ENCODE results near the gene DOC2B. TPM values are rescaled to one million over a fixed set of nuclear protein-coding genes. Genes with fewer than 3 reads are reported as not detected.
"Not testable (repeated sequence)": the region's sequence is repeated elsewhere in the genome, so short reads cannot be mapped to it uniquely, and the experiment has no call there.

DOC2B gene
- total RNA-seq, 1 donor from 2014 or later, result 0.11 TPM

DNA sequence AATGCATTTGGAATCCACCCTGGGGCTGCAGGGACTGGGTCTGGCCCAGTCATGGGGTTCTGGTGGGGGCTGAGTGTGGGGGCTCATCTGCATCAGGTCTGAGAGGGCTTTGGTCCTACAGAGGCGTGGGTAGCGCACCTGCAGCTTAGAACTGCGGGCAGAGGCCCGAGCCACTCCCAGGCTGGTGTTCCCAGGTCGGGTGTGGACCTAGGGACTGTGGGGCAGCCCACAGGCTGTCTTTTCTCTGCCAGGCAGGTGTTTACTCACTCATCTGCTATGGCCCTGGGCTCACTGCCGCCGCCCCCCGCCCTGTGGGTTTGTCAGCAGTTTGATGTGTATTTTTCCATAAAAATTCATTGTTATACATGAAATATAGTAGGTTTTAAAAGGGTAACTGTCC, 27.0 kb upstream of the DOC2B start:
- H3K4me3 ChIP-seq (ENCODE audit: insufficient read depth, low read depth, low read length), result no peak overlapping the region
- H3K27me3 ChIP-seq (ENCODE audit: insufficient read depth, low read length), result peaks cover 11% of the 10 kb centered on the region
- no peak overlapping the region for H2AFZ ChIP-seq (ENCODE audit: low read depth, low read length)
- Mint-ChIP-seq H3K9me3 (ENCODE audit: unreplicated experiment) (peaks cover 5% of the 10 kb centered on the region), H3K4me1 (ENCODE audit: low read depth, unreplicated experiment) (no peaks in the 10 kb centered on the region), H3K27ac (ENCODE audit: unreplicated experiment) (no peak overlapping the region), H3K27me3 (ENCODE audit: low read depth, unreplicated experiment) (peaks cover 25% of the 10 kb centered on the region), H3K4me3 (ENCODE audit: unreplicated experiment) (no peak overlapping the region), H3K36me3 (ENCODE audit: low read depth, unreplicated experiment) (peaks cover 4% of the 10 kb centered on the region)
- no peak for TF ChIP-seq EZH2 (IDR thresholded peaks at IDR 0.05; ENCODE audit: insufficient read depth, low read length)
- TF ChIP-seq, protein P1, sequence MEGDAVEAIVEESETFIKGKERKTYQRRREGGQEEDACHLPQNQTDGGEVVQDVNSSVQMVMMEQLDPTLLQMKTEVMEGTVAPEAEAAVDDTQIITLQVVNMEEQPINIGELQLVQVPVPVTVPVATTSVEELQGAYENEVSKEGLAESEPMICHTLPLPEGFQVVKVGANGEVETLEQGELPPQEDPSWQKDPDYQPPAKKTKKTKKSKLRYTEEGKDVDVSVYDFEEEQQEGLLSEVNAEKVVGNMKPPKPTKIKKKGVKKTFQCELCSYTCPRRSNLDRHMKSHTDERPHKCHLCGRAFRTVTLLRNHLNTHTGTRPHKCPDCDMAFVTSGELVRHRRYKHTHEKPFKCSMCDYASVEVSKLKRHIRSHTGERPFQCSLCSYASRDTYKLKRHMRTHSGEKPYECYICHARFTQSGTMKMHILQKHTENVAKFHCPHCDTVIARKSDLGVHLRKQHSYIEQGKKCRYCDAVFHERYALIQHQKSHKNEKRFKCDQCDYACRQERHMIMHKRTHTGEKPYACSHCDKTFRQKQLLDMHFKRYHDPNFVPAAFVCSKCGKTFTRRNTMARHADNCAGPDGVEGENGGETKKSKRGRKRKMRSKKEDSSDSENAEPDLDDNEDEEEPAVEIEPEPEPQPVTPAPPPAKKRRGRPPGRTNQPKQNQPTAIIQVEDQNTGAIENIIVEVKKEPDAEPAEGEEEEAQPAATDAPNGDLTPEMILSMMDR (IDR thresholded peaks at IDR 0.05; ENCODE audit: insufficient read depth, low read depth, low read length), result no peak
- H3K9me3 ChIP-seq (ENCODE audit: insufficient read depth, low read depth, low read length), result no peaks in the 10 kb centered on the region
- H3K79me2 ChIP-seq (ENCODE audit: insufficient read depth, low read length), result no peaks in the 10 kb centered on the region
- DNase-seq (ENCODE audit: low read depth) (no peak), FAIRE-seq (no peak)
- no peak overlapping the region for H3K27ac ChIP-seq (ENCODE audit: low read depth, low read length)
- H3K9ac ChIP-seq (ENCODE audit: low read length), result no peak overlapping the region
- no peaks in the 10 kb centered on the region for H3K36me3 ChIP-seq (ENCODE audit: insufficient read depth, low read length)
- no peaks in the 10 kb centered on the region for H4K20me1 ChIP-seq (ENCODE audit: insufficient read depth, low read length)
- H3K4me1 ChIP-seq (ENCODE audit: insufficient read depth, low read length), result no peaks in the 10 kb centered on the region
- no peak overlapping the region for H3K4me2 ChIP-seq (ENCODE audit: low read length)

DNA sequence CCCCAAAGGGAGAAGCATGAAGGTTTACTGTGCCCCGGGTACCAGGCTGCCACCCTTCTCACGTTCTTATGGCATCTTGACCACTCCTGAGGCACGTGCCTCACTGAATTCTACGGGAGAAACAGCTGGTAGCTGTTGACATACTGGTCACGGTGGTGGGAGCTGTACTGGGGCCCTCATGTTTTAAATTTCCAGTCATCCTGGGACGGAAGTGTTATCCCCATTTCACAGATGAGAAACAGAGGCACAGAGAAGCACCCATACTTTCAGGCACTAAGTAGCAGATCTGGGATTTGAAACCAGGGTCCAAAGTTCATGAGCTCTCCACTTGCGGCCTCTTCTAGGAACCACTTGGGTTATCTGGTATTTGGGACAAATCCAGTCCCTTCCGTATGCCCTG, 26.3 kb upstream of the DOC2B start:
- peaks cover 25% of the 10 kb centered on the region for H3K27me3 Mint-ChIP-seq (ENCODE audit: low read depth, unreplicated experiment)

DNA sequence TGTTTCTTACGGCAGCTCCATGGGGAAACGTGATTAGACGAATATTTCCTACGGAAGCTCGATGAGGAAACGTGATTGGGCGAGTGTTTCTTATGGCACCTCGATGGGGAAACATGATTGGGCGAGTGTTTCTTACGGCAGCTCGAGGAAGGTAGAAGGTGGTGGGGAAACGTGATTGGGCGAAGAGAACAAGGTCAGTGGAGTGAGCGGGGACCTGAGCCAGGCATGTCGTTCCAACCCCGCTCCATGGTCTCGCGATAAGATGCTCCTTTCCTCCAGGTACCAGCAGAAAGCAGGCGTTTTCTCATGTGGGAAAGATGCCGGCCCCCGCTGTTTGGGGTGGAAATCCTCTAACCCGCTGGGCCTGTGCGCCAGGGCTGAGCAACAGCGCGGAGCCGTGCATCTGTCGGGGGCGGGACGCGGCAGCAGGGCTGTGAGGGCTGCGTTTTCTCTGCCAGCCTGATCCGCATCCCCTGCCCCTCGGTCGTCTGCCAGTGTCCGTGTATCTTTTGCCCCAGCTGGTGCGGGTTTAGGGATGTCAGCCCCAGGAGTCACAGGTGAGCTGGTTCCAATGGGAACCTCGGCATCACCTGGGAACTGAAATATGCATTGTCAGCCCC, 25.6 kb upstream of the DOC2B start:
- peaks cover 11% of the 10 kb centered on the region for H3K27me3 ChIP-seq (ENCODE audit: insufficient read depth, low read length)
- FAIRE-seq, result no peak
- no peak overlapping the region for H3K9ac ChIP-seq (ENCODE audit: low read length)
- H3K4me1 ChIP-seq (ENCODE audit: insufficient read depth, low read length), result no peaks in the 10 kb centered on the region
- no peak overlapping the region for H3K4me3 ChIP-seq (ENCODE audit: insufficient read depth, low read depth, low read length)
- no peaks in the 10 kb centered on the region for H3K36me3 ChIP-seq (ENCODE audit: insufficient read depth, low read length)
- no peak overlapping the region for H2AFZ ChIP-seq (ENCODE audit: low read depth, low read length)
- no peak for DNase-seq (ENCODE audit: low read depth)
- no peaks in the 10 kb centered on the region for H3K4me1 Mint-ChIP-seq (ENCODE audit: low read depth, unreplicated experiment)
- no peak overlapping the region for H3K27ac Mint-ChIP-seq (ENCODE audit: unreplicated experiment)
- no peaks in the 10 kb centered on the region for H3K9me3 ChIP-seq (ENCODE audit: insufficient read depth, low read depth, low read length)
- H3K9me3 Mint-ChIP-seq (ENCODE audit: unreplicated experiment), result peaks cover 5% of the 10 kb centered on the region
- no peaks in the 10 kb centered on the region for H3K79me2 ChIP-seq (ENCODE audit: insufficient read depth, low read length)
- no peak for TF ChIP-seq EZH2 (IDR thresholded peaks at IDR 0.05; ENCODE audit: insufficient read depth, low read length)
- TF ChIP-seq, protein P1 (IDR thresholded peaks at IDR 0.05; ENCODE audit: insufficient read depth, low read depth, low read length), result no peak
- no peak overlapping the region for H3K4me2 ChIP-seq (ENCODE audit: low read length)
- peaks cover 24% of the 10 kb centered on the region for H3K27me3 Mint-ChIP-seq (ENCODE audit: low read depth, unreplicated experiment)
- H3K36me3 Mint-ChIP-seq (ENCODE audit: low read depth, unreplicated experiment), result peaks cover 4% of the 10 kb centered on the region
- no peak overlapping the region for H3K27ac ChIP-seq (ENCODE audit: low read depth, low read length)
- H4K20me1 ChIP-seq (ENCODE audit: insufficient read depth, low read length), result no peaks in the 10 kb centered on the region
- H3K4me3 Mint-ChIP-seq (ENCODE audit: unreplicated experiment), result no peak overlapping the region

More for the DNA sequence above, 26.3 kb upstream of the DOC2B start:
- Histone ChIP-seq H3K9ac (ENCODE audit: low read length) (no peak overlapping the region), H3K79me2 (ENCODE audit: insufficient read depth, low read length) (no peaks in the 10 kb centered on the region), H3K4me3 (ENCODE audit: insufficient read depth, low read depth, low read length) (no peak overlapping the region), H4K20me1 (ENCODE audit: insufficient read depth, low read length) (no peaks in the 10 kb centered on the region), H3K4me1 (ENCODE audit: insufficient read depth, low read length) (no peaks in the 10 kb centered on the region), H2AFZ (ENCODE audit: low read depth, low read length) (no peak overlapping the region), H3K27ac (ENCODE audit: low read depth, low read length) (no peak overlapping the region), H3K36me3 (ENCODE audit: insufficient read depth, low read length) (no peaks in the 10 kb centered on the region), H3K27me3 (ENCODE audit: insufficient read depth, low read length) (peaks cover 11% of the 10 kb centered on the region), H3K4me2 (ENCODE audit: low read length) (no peak overlapping the region), H3K9me3 (ENCODE audit: insufficient read depth, low read depth, low read length) (no peaks in the 10 kb centered on the region)
- Mint-ChIP-seq H3K36me3 (ENCODE audit: low read depth, unreplicated experiment) (peaks cover 4% of the 10 kb centered on the region), H3K9me3 (ENCODE audit: unreplicated experiment) (peaks cover 5% of the 10 kb centered on the region), H3K4me3 (ENCODE audit: unreplicated experiment) (no peak overlapping the region), H3K4me1 (ENCODE audit: low read depth, unreplicated experiment) (no peaks in the 10 kb centered on the region), H3K27ac (ENCODE audit: unreplicated experiment) (no peak overlapping the region)
- DNase-seq (ENCODE audit: low read depth) (no peak), FAIRE-seq (no peak)
- no peak for TF ChIP-seq EZH2 (IDR thresholded peaks at IDR 0.05; ENCODE audit: insufficient read depth, low read length)
- TF ChIP-seq, protein P1 (IDR thresholded peaks at IDR 0.05; ENCODE audit: insufficient read depth, low read depth, low read length), result no peak

DNA sequence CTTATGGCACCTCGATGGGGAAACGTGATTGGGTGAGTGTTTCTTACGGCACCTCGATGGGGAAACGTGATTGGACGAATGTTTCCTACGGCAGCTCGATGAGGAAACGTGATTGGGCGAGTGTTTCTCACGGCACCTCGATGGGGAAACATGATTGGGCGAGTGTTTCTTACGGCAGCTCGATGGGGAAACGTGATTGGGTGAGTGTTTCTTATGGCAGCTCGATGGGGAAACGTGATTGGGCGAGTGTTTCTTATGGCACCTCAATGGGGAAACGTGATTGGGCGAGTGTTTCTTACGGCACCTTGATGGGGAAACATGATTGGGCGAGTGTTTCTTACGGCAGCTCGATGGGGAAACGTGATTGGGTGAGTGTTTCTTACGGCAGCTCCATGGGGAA, 25.0 kb upstream of the DOC2B start:
- not testable (repeated sequence) for H3K79me2 ChIP-seq (ENCODE audit: insufficient read depth, low read length); H3K9me3 ChIP-seq (ENCODE audit: insufficient read depth, low read depth, low read length); H3K4me1 ChIP-seq (ENCODE audit: insufficient read depth, low read length); H3K27ac ChIP-seq (ENCODE audit: low read depth, low read length); H2AFZ ChIP-seq (ENCODE audit: low read depth, low read length); H3K27ac Mint-ChIP-seq (ENCODE audit: unreplicated experiment); H3K4me2 ChIP-seq (ENCODE audit: low read length); H3K9me3 Mint-ChIP-seq (ENCODE audit: unreplicated experiment); H3K4me1 Mint-ChIP-seq (ENCODE audit: low read depth, unreplicated experiment); H3K4me3 Mint-ChIP-seq (ENCODE audit: unreplicated experiment); FAIRE-seq; H3K36me3 Mint-ChIP-seq (ENCODE audit: low read depth, unreplicated experiment); H3K9ac ChIP-seq (ENCODE audit: low read length); H3K4me3 ChIP-seq (ENCODE audit: insufficient read depth, low read depth, low read length); H3K36me3 ChIP-seq (ENCODE audit: insufficient read depth, low read length); DNase-seq (ENCODE audit: low read depth); H4K20me1 ChIP-seq (ENCODE audit: insufficient read depth, low read length)
- H3K27me3 Mint-ChIP-seq (ENCODE audit: low read depth, unreplicated experiment), result peaks cover 24% of the 10 kb centered on the region
- peaks cover 11% of the 10 kb centered on the region for H3K27me3 ChIP-seq (ENCODE audit: insufficient read depth, low read length)

All from astrocyte (in vitro differentiated cells and primary cell).